Mammary epithelial cell (primary cell): ENCODE measurements around the gene PTPRM.

Source experiments
- EZH2 ChIP-seq: IDR thresholded peaks from 2 replicates; pipeline ENCODE4 v1.6.1; 2012; ENCODE audit warnings: low read length, inconsistent platforms, borderline replicate concordance
- TF ChIP-seq, protein P1 (sequence below), 2 donors: IDR thresholded peaks in 1 of 2; conservative IDR thresholded peaks in 1 of 2; 2 replicates each; pipeline ENCODE4 v1.5.1; 2011 to 2012; ENCODE audit warnings: inconsistent platforms in 2 of 2, low read length in 2 of 2, mild to moderate bottlenecking in 2 of 2, control low read depth in 1 of 2, low read depth in 1 of 2; ENCODE audit not compliant: insufficient read depth in 1 of 2; ENCODE audit errors: extremely low read depth in 1 of 2

DNA sequence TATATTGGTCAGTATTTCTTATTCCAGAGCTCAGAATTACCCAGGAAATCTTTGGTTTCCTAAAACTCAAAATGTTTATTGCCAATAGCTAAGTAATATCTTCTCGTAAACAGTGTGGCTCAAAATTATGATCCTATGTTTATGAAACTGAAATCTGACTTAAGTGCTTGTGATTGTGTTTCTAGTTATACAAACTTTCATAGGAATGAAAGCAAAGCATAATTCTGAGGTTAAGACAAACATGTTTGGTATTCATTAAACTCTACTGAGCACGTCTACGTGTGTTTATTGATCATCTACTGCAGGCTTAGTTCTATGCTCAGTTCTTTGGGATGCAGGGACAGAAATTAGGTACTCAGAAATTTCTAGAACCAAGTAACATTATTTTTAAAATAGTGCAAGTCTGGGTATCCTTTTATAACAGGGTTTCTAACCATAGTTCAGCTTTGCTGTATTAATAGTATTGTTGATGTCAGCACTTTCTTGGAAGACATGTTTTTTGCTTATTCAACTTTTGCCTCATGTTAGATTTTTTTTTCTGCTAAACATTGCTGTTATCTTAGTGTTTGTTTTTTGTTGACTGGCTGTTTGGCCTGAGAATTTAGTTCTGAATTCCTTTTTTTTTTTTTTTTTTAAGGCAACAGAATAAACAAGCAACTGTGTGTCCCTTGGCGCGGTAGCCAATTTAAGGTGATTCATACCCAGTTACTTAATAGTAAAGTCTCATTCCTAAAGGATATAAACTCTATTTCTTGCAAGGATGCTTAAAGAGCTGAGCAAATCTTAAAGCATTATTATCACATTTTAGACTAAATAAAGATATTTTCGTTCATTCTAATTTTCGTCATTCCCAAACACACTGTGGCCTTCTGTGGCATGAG, 31.3 kb downstream of the PTPRM start:
- TF ChIP-seq, protein P1, sequence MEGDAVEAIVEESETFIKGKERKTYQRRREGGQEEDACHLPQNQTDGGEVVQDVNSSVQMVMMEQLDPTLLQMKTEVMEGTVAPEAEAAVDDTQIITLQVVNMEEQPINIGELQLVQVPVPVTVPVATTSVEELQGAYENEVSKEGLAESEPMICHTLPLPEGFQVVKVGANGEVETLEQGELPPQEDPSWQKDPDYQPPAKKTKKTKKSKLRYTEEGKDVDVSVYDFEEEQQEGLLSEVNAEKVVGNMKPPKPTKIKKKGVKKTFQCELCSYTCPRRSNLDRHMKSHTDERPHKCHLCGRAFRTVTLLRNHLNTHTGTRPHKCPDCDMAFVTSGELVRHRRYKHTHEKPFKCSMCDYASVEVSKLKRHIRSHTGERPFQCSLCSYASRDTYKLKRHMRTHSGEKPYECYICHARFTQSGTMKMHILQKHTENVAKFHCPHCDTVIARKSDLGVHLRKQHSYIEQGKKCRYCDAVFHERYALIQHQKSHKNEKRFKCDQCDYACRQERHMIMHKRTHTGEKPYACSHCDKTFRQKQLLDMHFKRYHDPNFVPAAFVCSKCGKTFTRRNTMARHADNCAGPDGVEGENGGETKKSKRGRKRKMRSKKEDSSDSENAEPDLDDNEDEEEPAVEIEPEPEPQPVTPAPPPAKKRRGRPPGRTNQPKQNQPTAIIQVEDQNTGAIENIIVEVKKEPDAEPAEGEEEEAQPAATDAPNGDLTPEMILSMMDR (conservative IDR thresholded peaks at IDR 0.05 in 1 of 2, IDR thresholded peaks at IDR 0.05 in 1 of 2; ENCODE audit: extremely low read depth in 1 of 2, insufficient read depth in 1 of 2, low read depth in 1 of 2, low read length in 2 of 2) = no peak
- no peak for TF ChIP-seq EZH2
